Measurements from ENCODE around the gene HPSE. TPM values are rescaled to one million over a fixed set of nuclear protein-coding genes. Genes with fewer than 3 reads are reported as not detected.

Gene HPSE
- total and polyA plus RNA-seq, 2 of the 8 experiments (the other 6 are each of a cell fraction or from before 2014, with no cell fraction given), result 1.5 to 5.0 TPM

- Histone ChIP-seq H2BK15ac (ENCODE audit: low read length) (no peak overlapping the region), H3K9ac (replicated peaks in 1 of 4; ENCODE audit: extremely low read depth in 1 of 4, low read depth in 3 of 4, low read length in 3 of 4) (no peak overlapping the region), H4K91ac (replicated peaks; ENCODE audit: insufficient read length, low read length) (no peak overlapping the region), H2BK5ac (ENCODE audit: low read depth, low read length) (no peak overlapping the region), H3K36me3 (ENCODE audit: control insufficient read depth in 2 of 4, insufficient read depth in 4 of 4, low read length in 3 of 4) (no peaks in the 10 kb centered on the region), H2BK20ac (ENCODE audit: low read length) (no peak overlapping the region), H3K4me2 (ENCODE audit: insufficient read depth in 1 of 2, low read depth in 2 of 2, low read length in 2 of 2) (no peak overlapping the region), H3K4me1 (replicated peaks in 1 of 4; ENCODE audit: control insufficient read depth in 3 of 4, insufficient read depth in 4 of 4, low read length in 3 of 4) (no peaks in the 10 kb centered on the region), H3K4me3 (ENCODE audit: extremely low read depth in 1 of 4, insufficient read depth in 2 of 4, low read depth in 3 of 4, low read length in 4 of 4) (no peak overlapping the region), H3K18ac (ENCODE audit: extremely low read depth, low read length) (no peak overlapping the region), H2BK12ac (ENCODE audit: low read depth, low read length) (no peak overlapping the region), H3K23me2 (ENCODE audit: low read depth, low read length) (no peaks in the 10 kb centered on the region), H3K79me2 (ENCODE audit: control insufficient read depth in 1 of 2, insufficient read depth in 2 of 2, low read length in 2 of 2) (no peaks in the 10 kb centered on the region), H4K20me1 (replicated peaks in 1 of 2; ENCODE audit: control insufficient read depth in 1 of 2, insufficient read depth in 2 of 2, low read length in 2 of 2) (no peaks in the 10 kb centered on the region), H3K56ac (replicated peaks; ENCODE audit: insufficient read length, low read depth, low read length) (no peak overlapping the region), H3K27ac (ENCODE audit: low read depth, low read length) (no peak overlapping the region), H4K8ac (ENCODE audit: extremely low read depth, insufficient read depth, low read length) (no peak overlapping the region), H3K4ac (replicated peaks; ENCODE audit: insufficient read length, low read depth, low read length) (no peak overlapping the region), H2BK120ac (replicated peaks; ENCODE audit: low read depth, low read length) (no peak overlapping the region), H3K14ac (ENCODE audit: insufficient read length) (no peak overlapping the region), H2AK5ac (ENCODE audit: low read depth, low read length) (no peak overlapping the region), H3K79me1 (ENCODE audit: low read depth, low read length) (no peaks in the 10 kb centered on the region), H2AFZ (ENCODE audit: low read length) (no peak overlapping the region), H3K9me3 (ENCODE audit: insufficient read depth in 2 of 2, low read depth in 1 of 2, low read length in 1 of 2) (peaks cover 5 to 8% of the 10 kb centered on the region in 2 experiments; a peak in 1 of 4 replicates), H3K27me3 (replicated peaks in 1 of 4; ENCODE audit: control insufficient read depth in 3 of 4, extremely low read depth in 1 of 4, insufficient read depth in 3 of 4, low read length in 3 of 4) (no peaks in the 10 kb centered on the region), H3K23ac (ENCODE audit: insufficient read length) (no peak overlapping the region), H4K5ac (ENCODE audit: insufficient read length, low read depth, low read length) (no peak overlapping the region)
- DNase-seq (ENCODE audit: low read depth in 1 of 2, low spot score in 2 of 2) (no peak), FAIRE-seq (no peak)
- ChIA-PET CTCF (ENCODE audit: partially characterized antibody) (no interaction called here), POLR2A (ENCODE audit: partially characterized antibody) (no interaction called here)
- no peak for TF ChIP-seq RAD21 (IDR thresholded peaks at IDR 0.05 in 1 of 2, conservative IDR thresholded peaks at IDR 0.05 in 1 of 2; ENCODE audit: low read depth in 2 of 2, low read length in 2 of 2)
- 89% methylated on average over 1 of the region's 1 CpG; no CpG with 5 or more reads in 1 of the 2 experiments for WGBS, 2 experiments (ENCODE audit: extremely low coverage in 1 of 2, insufficient coverage in 1 of 2, insufficient read length in 1 of 2, insufficient replicate concordance in 2 of 2, low coverage in 1 of 2, low lambda C conversion rate in 2 of 2, missing lambda C conversion rate in 1 of 2)
Measured at GRCh38 chr4:83348074-83348473, 13.4 kb upstream of the HPSE start.
